ENCODE measurements around the gene ZNF385B. TPM values are rescaled to one million over a fixed set of nuclear protein-coding genes. Genes with fewer than 3 reads are reported as not detected.

The ZNF385B gene
- total RNA-seq, 1 donor from 2014 or later, result 0.35 TPM

GRCh38 chr2:179771791-179772190, 89.6 kb downstream of the ZNF385B start:
- intact Hi-C loops (cut with DNase I), result no loop called here
- no peak for DNase-seq (ENCODE audit: missing footprints)
- ATAC-seq, result no peak

- DNase-seq (ENCODE audit: missing footprints) (no peak), ATAC-seq (no peak)
- intact Hi-C loops (cut with DNase I), result no loop called here
Observed at GRCh38 chr2:179770029-179770428, 91.4 kb downstream of the ZNF385B start.

- no peak for ATAC-seq
- DNase-seq (ENCODE audit: missing footprints), result no peak
- intact Hi-C loops (cut with DNase I), result no loop called here
Observed at GRCh38 chr2:179769323-179769722, 92.1 kb downstream of the ZNF385B start.

DNA sequence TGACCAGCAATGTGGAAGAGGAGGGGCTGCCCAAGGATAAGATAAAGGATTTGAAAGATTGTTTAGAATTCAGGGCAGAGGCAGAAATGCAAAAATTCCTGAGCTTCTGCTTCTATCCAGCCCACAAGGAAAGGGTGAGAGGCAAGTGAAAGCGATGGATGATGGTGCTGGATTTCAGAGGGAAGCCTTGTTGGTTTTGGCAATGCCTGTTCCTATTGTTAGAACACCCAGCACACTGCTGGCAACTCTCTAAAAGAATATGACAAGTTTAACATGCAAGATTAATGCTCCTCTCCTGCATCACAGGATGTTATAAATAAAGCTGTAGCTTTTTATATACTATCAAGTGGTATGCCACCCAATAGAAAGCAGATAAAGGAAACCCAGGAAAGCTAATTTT, 92.6 kb downstream of the ZNF385B start:
- ATAC-seq, result peak; percentile 67
- no peak for DNase-seq (ENCODE audit: missing footprints)
- intact Hi-C loops (cut with DNase I), result no loop called here

DNA sequence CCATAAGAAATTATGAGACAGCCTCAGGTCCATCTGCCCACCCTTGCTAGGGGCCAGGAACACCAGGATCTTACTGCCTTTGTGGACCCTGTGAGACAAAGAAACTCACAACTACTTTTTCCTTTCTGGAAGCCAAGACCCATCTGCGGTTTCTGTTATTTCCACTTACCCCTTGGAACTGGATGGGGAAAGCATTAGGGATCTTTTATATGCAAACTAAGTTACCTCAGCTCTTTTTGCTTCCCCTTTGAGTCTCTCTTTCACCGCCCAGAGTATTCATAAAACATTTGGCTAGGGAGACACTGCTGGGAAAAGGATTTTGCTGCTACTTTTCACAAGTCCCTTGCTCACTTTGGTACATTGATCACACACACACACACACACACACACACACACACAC, 95.7 kb downstream of the ZNF385B start:
- intact Hi-C loops (cut with DNase I), result no loop called here
- DNase-seq (ENCODE audit: missing footprints), result no peak
- ATAC-seq, result no peak

DNA sequence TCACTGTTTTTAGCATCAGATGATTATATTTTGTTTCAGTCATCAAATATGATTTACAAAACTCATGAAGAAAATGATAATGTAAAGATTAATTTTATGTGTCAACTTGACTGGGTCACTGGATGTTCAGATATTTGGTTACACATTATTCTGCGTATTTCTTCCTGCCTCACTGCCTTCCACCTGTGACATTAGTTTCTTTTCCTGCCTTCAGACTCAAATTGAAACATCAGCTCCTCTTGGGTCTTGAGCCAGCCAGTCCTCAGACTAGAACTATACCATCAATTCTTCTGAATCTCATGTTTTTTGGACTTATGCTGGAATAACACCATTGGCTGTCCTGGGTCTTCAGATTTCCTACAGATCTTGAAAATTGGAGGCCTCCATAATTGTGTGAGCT, 96.7 kb downstream of the ZNF385B start:
- intact Hi-C loops (cut with DNase I), result no loop called here

GRCh38 chr2:179758636-179759035, 102.8 kb downstream of the ZNF385B start:
- no peak for DNase-seq (ENCODE audit: missing footprints)
- intact Hi-C loops (cut with DNase I), result no loop called here
- ATAC-seq, result no peak

More for the DNA sequence above, 96.7 kb downstream of the ZNF385B start:
- no peak for ATAC-seq
- DNase-seq (ENCODE audit: missing footprints), result no peak

GRCh38 chr2:179751163-179751809, 110.1 kb downstream of the ZNF385B start:
- ATAC-seq, result no peak
- no peak for DNase-seq (ENCODE audit: missing footprints)
- intact Hi-C loops (cut with DNase I), result loop anchor here (1.0 kb wide), 1 partner anchor 329 kb away; no protein-coding TSS in a partner anchor

DNA sequence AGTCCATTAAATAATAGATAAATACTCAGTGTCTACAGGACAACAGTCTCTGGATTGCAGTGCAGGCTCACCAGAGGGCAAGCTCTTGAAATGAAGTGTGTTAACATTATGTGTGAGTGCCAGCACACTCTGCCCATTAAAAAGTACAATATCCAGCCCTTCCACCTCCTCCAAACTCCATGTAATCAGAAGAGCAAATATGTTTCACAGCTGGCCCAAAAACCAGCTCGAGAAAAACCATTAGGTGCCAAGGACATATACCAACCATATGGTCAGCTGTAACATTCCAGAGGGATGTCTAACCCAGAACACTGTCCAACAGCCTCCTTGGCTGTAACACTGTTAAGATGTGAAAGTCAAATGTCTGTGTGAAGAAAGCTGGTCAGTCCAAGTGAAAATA, 112.2 kb downstream of the ZNF385B start:
- DNase-seq (ENCODE audit: missing footprints) (no peak), ATAC-seq (no peak)
- intact Hi-C loops (cut with DNase I), result no loop called here

- intact Hi-C loops (cut with DNase I), result no loop called here
- ATAC-seq, result no peak
- DNase-seq (ENCODE audit: missing footprints), result no peak
Observed at GRCh38 chr2:179746981-179747380, 114.4 kb downstream of the ZNF385B start.

GRCh38 chr2:179745635-179746256, 115.7 kb downstream of the ZNF385B start:
- intact Hi-C loops (cut with DNase I), result no loop called here

DNA sequence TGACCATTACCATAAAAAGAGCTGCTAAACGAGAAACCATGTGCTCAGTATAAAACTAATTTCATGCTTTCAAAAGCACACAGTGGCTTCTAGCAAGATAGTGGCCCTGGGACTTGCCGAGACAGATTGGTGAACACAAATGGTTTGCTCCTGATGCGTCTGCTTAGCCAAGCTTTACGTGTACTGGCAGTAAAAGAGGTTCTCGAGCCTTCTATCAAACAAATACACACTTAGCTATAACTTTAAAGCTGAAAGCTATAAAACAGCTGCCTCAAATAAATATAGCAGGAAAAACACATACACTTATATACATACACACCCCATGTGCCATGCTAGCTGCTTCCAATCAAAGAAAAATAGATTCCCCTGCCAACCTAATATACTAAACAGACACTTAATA, 117.0 kb downstream of the ZNF385B start:
- ATAC-seq, result no peak
- no peak for DNase-seq (ENCODE audit: missing footprints)
- intact Hi-C loops (cut with DNase I), result no loop called here

More at GRCh38 chr2:179745635-179746256, 115.7 kb downstream of the ZNF385B start:
- ATAC-seq, result no peak
- DNase-seq (ENCODE audit: missing footprints), result no peak

GRCh38 chr2:179741317-179741716, 120.1 kb downstream of the ZNF385B start:
- DNase-seq (ENCODE audit: missing footprints), result no peak
- intact Hi-C loops (cut with DNase I), result no loop called here

GRCh38 chr2:179729966-179730365, 131.4 kb downstream of the ZNF385B start:
- intact Hi-C loops (cut with DNase I), result no loop called here
- DNase-seq (ENCODE audit: missing footprints) (no peak), ATAC-seq (no peak)

More at GRCh38 chr2:179741317-179741716, 120.1 kb downstream of the ZNF385B start:
- ATAC-seq, result peak; percentile 81

GRCh38 chr2:179726461-179727180, 134.8 kb downstream of the ZNF385B start:
- DNase-seq (ENCODE audit: missing footprints) (no peak), ATAC-seq (no peak)
- intact Hi-C loops (cut with DNase I), result no loop called here

DNA sequence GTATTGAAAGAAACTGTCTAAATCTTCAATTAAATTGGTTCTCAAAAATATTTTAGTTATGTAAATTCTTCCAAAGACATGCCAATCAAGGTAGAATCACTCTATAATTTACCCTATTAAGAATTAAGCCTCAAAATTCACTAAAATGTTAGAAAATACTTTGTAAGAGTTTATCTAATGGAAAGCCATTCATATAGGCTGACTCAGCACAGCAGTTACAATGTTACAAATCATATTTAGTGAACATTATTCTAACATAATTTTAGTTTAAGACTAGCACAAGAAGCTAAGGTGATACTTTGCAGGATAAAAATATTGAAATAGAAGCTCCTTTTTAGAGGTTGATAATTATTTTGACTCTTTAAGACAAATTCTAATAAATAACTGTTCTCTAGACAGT, 137.0 kb downstream of the ZNF385B start:
- ATAC-seq, result no peak
- DNase-seq (ENCODE audit: missing footprints), result no peak
- intact Hi-C loops (cut with DNase I), result loop anchor here (5.0 kb wide), 1 partner anchor 37 kb away; no protein-coding TSS in a partner anchor

GRCh38 chr2:179720173-179720772, 141.1 kb downstream of the ZNF385B start:
- intact Hi-C loops (cut with DNase I), result loop anchor here (5.0 kb wide), 1 partner anchor 33 kb away; no protein-coding TSS in a partner anchor

GRCh38 chr2:179715871-179716270, 145.5 kb downstream of the ZNF385B start:
- intact Hi-C loops (cut with DNase I), result no loop called here
- ATAC-seq, result no peak

More at GRCh38 chr2:179720173-179720772, 141.1 kb downstream of the ZNF385B start:
- ATAC-seq (no peak), DNase-seq (ENCODE audit: missing footprints) (no peak)

DNA sequence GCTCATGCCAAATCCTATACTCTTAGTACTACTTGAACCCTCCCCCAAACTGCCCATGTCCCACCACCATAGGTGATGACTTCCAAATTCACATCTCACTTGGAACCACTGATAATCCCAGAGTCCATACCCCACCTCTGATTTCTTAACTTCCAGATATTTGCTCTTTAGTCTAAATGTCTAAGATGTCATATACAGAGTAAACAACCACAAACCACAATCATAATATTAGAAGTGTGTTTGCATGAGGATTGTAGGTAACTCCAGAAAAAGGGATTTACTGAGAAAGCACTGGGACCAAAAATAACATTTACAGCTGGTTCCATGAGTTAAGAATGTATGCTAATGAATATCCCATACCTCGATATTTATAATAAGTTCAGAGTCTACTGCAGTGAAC, 146.2 kb downstream of the ZNF385B start:
- DNase-seq (ENCODE audit: missing footprints) (no peak), ATAC-seq (no peak)
- intact Hi-C loops (cut with DNase I), result no loop called here

More at GRCh38 chr2:179715871-179716270, 145.5 kb downstream of the ZNF385B start:
- no peak for DNase-seq (ENCODE audit: missing footprints)
